ENCODE data around the gene GDNF.

GRCh38 chr5:37799865-37800421 is 39.9 kb downstream of the GDNF start:
- TF ChIP-seq POLR2AphosphoS5 (IDR thresholded peaks at IDR 0.05), result no peak
- TF ChIP-seq POLR2A (IDR thresholded peaks at IDR 0.05), result no peak
- no peak for TF ChIP-seq EP300 (IDR thresholded peaks at IDR 0.05)
- TF ChIP-seq, protein P1, sequence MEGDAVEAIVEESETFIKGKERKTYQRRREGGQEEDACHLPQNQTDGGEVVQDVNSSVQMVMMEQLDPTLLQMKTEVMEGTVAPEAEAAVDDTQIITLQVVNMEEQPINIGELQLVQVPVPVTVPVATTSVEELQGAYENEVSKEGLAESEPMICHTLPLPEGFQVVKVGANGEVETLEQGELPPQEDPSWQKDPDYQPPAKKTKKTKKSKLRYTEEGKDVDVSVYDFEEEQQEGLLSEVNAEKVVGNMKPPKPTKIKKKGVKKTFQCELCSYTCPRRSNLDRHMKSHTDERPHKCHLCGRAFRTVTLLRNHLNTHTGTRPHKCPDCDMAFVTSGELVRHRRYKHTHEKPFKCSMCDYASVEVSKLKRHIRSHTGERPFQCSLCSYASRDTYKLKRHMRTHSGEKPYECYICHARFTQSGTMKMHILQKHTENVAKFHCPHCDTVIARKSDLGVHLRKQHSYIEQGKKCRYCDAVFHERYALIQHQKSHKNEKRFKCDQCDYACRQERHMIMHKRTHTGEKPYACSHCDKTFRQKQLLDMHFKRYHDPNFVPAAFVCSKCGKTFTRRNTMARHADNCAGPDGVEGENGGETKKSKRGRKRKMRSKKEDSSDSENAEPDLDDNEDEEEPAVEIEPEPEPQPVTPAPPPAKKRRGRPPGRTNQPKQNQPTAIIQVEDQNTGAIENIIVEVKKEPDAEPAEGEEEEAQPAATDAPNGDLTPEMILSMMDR (IDR thresholded peaks at IDR 0.05), result no peak
